DND-41 (cell line): ENCODE measurements around the gene MEIOC.

ENCODE experiments used
- CTCF ChIP-seq: IDR thresholded peaks from 2 replicates; pipeline ENCODE4 v1.5.1; 2012; ENCODE audit warnings: borderline replicate concordance, low read length, moderate library complexity, mild to moderate bottlenecking; ENCODE audit not compliant: poor library complexity, severe bottlenecking; ENCODE audit errors: extremely low read depth
- EZH2 ChIP-seq: IDR thresholded peaks from 3 replicates; pipeline ENCODE4 v1.6.1; 2012; ENCODE audit warnings: borderline replicate concordance, low read depth, mild to moderate bottlenecking, moderate library complexity, low read length, inconsistent platforms; ENCODE audit not compliant: severe bottlenecking

- TF ChIP-seq EZH2 (no peak), CTCF (no peak)
Measured at GRCh38 chr17:44661835-44662234, 5.6 kb downstream of the MEIOC start.
